AG10803 (cell line): ENCODE data around the gene RIMS4.

Experiments used
- DNase-seq: peaks from one replicate; pipeline ENCODE4 v3.0.0; 2010; ENCODE audit warnings: low read depth
- H3K4me3 ChIP-seq: 2 replicates; pipeline ENCODE4 v1.5.1; 2011; ENCODE audit warnings: mild to moderate bottlenecking, low read length, control low read depth
- TF ChIP-seq, protein P1 (sequence below): conservative IDR thresholded peaks from 2 replicates; pipeline ENCODE4 v1.5.1; 2011; ENCODE audit warnings: mild to moderate bottlenecking, low read length, control low read depth, inconsistent platforms

The RIMS4 gene

DNA sequence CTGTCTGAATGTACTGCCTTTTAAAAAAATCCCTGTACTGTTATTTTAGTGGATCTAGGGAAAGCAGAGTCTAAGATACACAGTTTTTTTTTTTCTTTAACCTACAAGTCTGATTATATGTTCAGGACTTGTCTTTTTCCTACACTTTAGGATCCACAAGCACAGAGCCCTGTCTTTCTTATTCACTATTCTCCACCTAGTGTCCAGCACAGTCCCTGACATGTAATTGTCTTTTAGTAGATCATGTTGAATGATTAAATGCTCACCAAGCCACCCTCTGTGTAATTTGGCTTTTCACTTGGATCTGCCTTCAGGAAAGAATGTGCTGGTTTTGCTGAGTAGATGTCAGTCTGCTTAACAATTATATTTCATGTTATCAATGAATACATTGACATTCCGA, 39.4 kb upstream of the RIMS4 start:
- DNase-seq: no peak
- TF ChIP-seq, protein P1, sequence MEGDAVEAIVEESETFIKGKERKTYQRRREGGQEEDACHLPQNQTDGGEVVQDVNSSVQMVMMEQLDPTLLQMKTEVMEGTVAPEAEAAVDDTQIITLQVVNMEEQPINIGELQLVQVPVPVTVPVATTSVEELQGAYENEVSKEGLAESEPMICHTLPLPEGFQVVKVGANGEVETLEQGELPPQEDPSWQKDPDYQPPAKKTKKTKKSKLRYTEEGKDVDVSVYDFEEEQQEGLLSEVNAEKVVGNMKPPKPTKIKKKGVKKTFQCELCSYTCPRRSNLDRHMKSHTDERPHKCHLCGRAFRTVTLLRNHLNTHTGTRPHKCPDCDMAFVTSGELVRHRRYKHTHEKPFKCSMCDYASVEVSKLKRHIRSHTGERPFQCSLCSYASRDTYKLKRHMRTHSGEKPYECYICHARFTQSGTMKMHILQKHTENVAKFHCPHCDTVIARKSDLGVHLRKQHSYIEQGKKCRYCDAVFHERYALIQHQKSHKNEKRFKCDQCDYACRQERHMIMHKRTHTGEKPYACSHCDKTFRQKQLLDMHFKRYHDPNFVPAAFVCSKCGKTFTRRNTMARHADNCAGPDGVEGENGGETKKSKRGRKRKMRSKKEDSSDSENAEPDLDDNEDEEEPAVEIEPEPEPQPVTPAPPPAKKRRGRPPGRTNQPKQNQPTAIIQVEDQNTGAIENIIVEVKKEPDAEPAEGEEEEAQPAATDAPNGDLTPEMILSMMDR: no peak
- H3K4me3 ChIP-seq: no peak overlapping the region

DNA sequence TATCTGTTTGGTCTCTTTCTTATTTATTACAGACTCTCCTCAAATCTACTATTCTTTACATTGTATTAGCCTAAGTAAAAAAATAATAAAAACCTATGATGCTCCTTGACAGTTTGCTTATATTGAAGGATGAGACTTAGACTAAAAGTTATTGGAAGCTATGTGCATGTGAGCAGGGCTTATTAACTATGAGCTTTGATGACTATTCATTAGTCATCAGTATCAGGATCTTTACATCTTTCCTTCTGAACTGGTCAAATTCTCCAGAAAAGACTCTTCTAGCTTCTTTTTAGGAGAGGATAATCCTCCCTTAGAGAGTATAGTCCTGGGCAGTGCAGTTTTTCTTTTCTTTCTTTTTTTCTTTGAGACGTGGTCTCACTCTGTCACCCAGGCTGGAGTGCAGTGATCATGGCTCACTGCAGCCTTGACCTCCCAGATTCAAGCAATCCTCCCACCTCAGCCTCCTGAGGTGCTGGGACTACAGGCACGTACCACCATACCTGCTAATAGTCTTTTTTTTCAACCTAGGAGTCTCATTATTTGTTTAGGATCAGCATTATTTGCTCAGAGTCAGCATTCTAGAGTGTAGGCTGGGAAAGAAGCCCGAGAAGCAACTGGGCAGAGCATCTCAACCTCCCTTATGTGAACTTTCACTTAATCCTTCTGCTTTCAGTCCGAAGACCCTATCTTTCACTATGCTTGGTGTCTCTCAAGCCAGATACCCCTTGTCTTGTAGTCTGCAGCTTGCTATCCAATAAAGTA, 38.1 kb upstream of the RIMS4 start:
- DNase-seq: no peak
- no peak overlapping the region for H3K4me3 ChIP-seq
- TF ChIP-seq, protein P1: no peak

DNA sequence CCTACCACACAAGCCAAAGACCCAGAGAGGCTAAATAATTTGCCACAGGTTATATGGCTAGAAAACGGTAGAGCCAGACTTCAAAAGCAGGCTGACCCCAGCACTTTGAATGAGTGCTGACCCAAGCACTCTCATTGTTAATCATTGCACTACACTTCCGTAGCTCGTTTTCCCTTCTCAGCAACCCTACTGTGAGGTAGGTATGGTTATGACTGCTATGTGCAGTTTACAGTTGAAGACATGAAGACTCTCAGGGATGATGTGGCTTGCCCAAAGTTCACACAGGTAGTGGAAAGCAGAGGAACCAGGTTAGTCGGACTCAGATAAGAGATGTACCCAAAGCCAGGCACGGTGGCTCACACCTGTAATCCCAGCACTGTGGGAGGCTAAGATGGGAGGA, 33.5 kb upstream of the RIMS4 start:
- TF ChIP-seq, protein P1: no peak
- H3K4me3 ChIP-seq: no peak overlapping the region
- no peak for DNase-seq

DNA sequence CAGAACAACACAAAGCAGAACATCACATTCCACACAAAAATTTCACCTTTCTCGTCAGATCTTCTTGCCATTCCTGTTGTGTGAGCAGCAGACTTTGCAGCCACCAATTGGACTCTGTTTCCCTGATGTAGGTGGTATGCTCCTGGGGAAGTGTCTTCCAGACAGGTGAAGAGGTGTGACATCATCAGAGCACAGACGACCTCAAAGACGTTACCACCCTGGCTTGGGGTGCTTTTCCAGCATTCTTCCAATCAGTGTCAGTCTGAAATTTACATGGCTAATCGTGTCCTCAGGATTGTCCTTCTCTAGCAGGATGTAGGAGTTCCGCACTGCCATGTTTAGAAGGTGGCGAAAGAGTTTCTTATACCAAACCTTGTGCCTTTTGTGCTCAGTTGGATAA, 31.6 kb upstream of the RIMS4 start:
- no peak overlapping the region for H3K4me3 ChIP-seq
- TF ChIP-seq, protein P1: no peak
- no peak for DNase-seq

DNA sequence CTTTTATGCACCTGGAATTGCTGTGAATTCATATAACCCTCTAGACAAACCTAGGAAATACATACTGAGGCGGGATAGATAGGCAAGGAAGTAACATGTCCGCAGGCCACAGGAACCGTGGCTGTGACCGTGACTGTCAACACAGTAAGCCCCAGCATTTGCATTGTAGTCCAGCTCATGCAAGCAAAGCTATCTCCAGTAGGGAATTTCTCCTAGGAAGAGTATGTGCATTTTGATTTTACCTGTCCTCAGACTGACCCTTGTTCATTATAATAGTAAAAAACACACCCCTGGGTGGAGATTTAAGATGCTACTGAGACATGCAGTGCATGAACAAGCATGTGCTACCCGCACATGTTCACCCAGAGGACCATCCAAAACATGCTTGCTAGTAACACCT, 30.5 kb upstream of the RIMS4 start:
- DNase-seq: no peak
- TF ChIP-seq, protein P1: no peak

DNA sequence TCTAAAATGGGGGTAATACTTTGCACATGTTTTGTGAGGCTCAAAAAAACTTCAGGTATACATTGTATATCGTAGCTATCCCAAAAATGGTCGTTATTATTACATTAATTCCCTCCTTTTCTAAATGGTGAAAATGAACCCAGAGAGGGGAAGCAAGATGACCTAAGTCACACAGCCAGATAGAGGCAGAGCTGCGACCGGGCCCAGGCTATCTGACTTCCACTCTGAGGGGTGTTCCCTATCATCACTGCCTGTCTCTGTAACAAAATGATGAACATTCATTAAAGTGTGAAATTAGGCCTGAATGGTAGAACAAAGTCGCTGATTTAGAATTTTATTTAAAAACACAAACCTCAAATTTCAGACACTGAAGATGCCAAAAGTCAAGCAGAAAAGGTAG, 29.1 kb upstream of the RIMS4 start:
- H3K4me3 ChIP-seq: no peak overlapping the region
- DNase-seq: no peak
- TF ChIP-seq, protein P1: no peak

More for the DNA sequence above, 30.5 kb upstream of the RIMS4 start:
- H3K4me3 ChIP-seq: no peak overlapping the region

DNA sequence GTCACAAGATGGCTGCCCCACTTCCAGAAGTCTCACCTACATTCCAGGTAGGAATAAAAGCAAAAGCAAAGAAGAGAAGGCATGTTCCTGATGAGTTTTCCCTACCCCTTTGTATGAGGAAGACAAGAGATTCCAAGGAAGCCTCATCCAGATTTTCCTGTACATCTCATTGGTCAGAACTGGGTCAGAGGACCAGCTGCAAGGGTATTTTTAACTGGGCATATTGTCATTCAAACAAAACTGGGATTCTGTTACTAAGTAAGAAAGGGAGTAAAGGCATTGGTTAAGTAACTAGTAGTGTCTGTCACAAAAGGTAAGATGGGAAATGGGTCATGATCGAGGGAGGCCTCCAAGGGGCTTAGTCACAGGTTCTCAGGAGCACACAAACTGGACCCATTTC, 28.2 kb upstream of the RIMS4 start:
- no peak for DNase-seq
- TF ChIP-seq, protein P1: no peak
- no peak overlapping the region for H3K4me3 ChIP-seq
